ENCODE measurements around the gene CPSF4L.

The CPSF4L gene

DNA sequence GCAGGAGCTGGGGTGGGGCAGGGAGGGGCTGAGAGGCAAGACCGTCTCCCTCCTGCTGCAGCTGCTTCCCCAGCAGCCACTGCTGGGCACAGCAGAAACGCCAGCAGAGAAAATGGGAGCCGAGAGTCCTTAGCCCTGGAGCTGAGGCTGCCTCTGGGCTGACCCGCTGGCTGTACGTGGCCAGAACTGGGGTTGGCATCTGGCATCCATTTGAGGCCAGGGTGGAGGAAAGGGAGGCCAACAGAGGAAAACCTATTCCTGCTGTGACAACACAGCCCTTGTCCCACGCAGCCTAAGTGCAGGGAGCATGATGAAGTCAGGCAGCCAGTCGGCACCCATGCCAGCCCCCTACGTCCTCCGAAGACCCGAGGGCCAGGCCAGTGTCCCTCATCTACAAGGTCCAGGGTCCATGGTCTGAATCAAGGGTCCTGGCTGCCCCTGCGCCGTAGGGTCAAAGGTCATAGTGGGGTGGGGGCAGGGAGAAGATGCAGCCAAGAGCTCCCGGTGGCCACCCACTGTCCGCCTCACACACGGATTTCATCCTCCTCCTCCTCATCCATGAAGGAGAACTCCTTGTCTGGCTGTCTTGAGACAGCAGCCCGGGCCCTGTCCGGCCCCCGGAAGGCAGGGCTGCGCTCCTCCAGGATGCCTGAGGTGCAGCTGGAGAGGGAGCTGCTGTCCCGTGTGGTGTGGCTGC lies 23.4 kb upstream of the CPSF4L start:
- TF ChIP-seq POLR2A (IDR thresholded peaks at IDR 0.05; ENCODE audit: low read length) (no peak), GATA1 (IDR thresholded peaks at IDR 0.05; ENCODE audit: low read depth, low read length) (no peak)
- DNase-seq: no peak

DNA sequence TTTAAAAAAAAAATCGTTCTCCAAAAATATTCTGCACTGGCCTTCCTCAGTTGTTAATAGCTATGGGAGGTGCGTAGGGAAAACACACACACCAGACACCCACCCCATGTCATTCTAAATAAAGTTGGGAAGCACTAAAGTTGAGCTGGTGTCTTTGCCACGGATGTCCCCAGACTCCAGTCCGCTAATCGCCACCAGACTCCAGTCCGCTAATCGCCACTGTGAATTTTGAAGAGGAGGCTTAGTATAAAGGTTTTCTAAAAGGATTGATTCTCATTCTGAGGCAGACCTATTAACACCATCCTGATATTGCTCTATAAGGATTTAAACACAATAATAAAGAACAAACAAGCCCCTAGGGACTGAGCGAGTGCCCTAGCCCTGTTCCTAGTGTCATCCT lies 22.7 kb upstream of the CPSF4L start:
- no peak for DNase-seq
- TF ChIP-seq GATA1 (IDR thresholded peaks at IDR 0.05; ENCODE audit: low read depth, low read length) (no peak), POLR2A (IDR thresholded peaks at IDR 0.05; ENCODE audit: low read length) (no peak)

- DNase-seq: no peak
- TF ChIP-seq POLR2A (IDR thresholded peaks at IDR 0.05; ENCODE audit: low read length) (no peak), GATA1 (IDR thresholded peaks at IDR 0.05; ENCODE audit: low read depth, low read length) (no peak)
Measured at GRCh38 chr17:73283841-73284282, 22.2 kb upstream of the CPSF4L start.

DNA sequence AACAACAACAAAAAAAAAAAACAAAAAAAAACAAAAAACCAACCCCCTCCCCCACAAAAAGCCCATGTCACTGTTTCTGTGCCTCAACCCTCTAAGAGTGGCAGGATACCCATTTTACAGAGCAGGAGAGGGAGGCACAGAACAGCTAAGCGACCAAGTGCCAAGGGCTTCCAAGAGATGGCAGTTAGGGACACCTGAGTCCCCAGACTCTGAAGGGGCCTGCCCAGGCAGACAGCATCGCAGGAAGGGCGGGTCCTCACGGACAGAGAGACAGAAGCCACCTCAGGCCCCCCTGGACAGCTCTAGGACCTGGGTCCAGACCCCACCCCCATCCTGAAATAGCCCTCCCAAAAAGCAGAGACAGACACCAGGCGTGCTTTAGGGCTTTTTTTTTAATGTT lies 21.6 kb upstream of the CPSF4L start:
- TF ChIP-seq GATA1 (IDR thresholded peaks at IDR 0.05; ENCODE audit: low read depth, low read length) (no peak), POLR2A (IDR thresholded peaks at IDR 0.05; ENCODE audit: low read length) (no peak)
- DNase-seq: no peak

DNA sequence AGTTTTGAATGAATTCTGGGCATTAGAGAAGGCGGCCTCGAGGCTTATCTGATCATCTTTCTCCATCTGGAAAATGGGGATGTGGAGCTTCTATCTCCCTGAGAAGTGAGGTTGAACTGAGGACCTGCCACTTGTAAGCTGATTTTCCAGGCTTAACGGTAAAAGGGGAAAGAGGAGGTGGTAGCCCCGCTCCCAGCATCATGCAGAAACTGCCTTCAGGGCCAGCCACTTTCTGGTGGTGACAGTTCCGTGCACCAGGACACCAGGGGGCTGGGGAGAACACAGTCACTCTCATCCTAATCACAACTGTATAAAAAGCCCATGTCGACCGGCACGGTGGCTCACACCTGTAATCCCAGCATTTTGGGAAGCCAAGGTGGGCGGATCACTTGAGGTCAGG lies 20.9 kb upstream of the CPSF4L start:
- no peak for DNase-seq
- TF ChIP-seq POLR2A (IDR thresholded peaks at IDR 0.05; ENCODE audit: low read length) (no peak), GATA1 (IDR thresholded peaks at IDR 0.05; ENCODE audit: low read depth, low read length) (no peak)

DNA sequence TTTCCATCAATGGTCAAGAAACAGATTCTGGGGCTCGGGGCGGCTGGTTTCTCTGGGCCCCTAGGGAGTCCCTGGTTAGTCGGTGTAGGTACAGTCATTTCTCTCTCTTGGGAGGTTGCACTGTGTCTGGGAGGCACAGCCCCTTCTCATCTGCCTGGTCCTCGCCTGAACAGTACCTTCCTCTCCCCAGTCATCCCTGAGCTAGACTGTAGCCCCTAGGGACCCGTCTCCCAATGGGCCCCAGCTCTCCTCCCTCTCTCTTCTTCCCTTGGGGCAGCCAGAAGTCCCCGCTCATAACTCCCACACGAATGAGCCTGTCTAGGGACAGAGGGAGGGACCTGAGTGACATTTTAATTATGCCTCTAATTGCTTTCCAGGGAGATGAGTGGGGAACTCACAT lies 20.2 kb upstream of the CPSF4L start:
- DNase-seq: no peak
- TF ChIP-seq POLR2A (IDR thresholded peaks at IDR 0.05; ENCODE audit: low read length) (no peak), GATA1 (IDR thresholded peaks at IDR 0.05; ENCODE audit: low read depth, low read length) (no peak)

DNA sequence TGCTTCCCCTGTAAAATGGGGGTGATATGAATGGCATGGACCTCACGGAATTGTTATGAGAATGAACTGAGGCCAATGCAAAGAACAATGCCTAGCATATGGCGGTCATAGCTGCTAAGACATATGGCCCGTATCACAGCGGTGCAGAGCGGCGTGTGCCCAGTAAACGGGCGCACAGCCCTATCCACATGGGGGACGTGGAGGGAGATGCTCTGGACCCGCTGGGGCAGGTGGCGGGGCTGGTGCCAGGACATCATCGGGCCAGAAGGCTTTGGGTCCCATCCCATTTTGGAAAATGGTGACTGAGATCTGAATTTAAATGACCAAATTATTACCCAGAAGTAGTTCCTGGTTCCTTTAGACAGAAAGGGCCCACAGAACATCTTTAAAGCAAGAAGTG lies 18.5 kb upstream of the CPSF4L start:
- no peak for DNase-seq
- TF ChIP-seq POLR2A (IDR thresholded peaks at IDR 0.05; ENCODE audit: low read length) (no peak), GATA1 (IDR thresholded peaks at IDR 0.05; ENCODE audit: low read depth, low read length) (no peak)

DNA sequence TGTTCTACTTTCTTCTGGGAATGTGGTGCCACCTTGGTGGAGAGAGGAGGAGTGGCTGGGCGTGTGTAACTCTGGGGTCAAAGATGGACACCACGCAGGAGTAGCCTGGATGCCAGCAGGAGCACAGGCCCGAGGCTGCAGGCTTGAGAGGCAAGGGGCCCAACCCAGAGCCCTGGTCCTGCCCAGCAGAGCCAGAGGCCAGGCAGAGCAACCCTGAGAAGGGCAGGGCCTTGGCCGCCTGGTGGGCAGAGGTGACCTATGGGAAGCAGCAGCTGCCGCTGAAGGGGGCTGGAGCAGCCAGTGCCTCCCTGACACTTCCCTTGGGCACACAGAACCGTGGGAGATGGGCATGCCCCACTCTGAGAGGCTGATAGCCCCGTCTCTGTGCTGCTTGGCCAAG lies 18.0 kb upstream of the CPSF4L start:
- TF ChIP-seq GATA1 (IDR thresholded peaks at IDR 0.05; ENCODE audit: low read depth, low read length): no peak
- TF ChIP-seq POLR2A (IDR thresholded peaks at IDR 0.05; ENCODE audit: low read length): no peak
- no peak for DNase-seq

GRCh38 chr17:73278465-73279453 lies 17.1 kb upstream of the CPSF4L start:
- DNase-seq: peak in 1 of 2 experiments; percentile 38
- no peak for TF ChIP-seq POLR2A (IDR thresholded peaks at IDR 0.05; ENCODE audit: low read length)
- no peak for TF ChIP-seq GATA1 (IDR thresholded peaks at IDR 0.05; ENCODE audit: low read depth, low read length)

DNA sequence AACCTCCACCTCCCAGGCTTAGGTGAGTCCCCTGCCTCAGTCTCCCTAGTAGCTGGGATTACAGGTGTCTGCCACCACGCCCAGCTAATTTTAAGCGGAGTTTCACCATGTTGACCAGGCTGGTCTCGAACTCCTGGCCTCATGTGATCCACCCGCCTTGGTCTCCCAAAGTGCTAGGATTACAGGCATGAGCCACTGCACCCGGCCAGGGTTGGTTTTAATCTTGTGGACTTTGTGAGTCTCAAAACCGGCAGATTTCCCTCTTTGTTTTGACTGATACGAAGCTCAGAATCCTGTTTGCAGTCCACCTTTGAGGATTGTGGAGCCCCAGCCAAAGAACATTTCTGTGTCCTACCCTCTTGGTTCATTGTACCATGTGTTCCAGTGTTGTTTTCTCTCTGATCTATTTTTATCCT lies 16.4 kb upstream of the CPSF4L start:
- no peak for DNase-seq
- TF ChIP-seq POLR2A (IDR thresholded peaks at IDR 0.05; ENCODE audit: low read length): no peak
- no peak for TF ChIP-seq GATA1 (IDR thresholded peaks at IDR 0.05; ENCODE audit: low read depth, low read length)

DNA sequence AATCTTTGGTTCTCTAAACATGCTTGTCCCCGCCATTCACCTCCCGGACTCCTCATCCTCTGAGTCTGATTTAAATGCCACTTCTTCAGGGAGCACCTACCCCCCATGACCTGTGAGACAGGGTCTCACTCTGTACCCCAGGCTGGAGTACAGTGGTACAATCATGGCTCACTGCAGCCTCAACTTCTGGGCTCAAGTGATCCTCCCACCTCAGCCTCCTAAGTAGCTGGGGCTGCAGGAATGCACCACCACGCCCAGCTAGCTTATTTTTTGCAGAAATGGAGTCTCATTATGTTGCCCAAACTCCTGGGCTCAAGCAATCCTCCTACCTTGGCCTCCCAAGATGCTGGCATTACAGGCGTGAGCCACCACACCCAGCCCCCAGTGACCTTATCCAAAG lies 12.8 kb upstream of the CPSF4L start:
- TF ChIP-seq GATA1 (IDR thresholded peaks at IDR 0.05; ENCODE audit: low read depth, low read length): no peak
- no peak for TF ChIP-seq POLR2A (IDR thresholded peaks at IDR 0.05; ENCODE audit: low read length)
- DNase-seq: no peak

DNA sequence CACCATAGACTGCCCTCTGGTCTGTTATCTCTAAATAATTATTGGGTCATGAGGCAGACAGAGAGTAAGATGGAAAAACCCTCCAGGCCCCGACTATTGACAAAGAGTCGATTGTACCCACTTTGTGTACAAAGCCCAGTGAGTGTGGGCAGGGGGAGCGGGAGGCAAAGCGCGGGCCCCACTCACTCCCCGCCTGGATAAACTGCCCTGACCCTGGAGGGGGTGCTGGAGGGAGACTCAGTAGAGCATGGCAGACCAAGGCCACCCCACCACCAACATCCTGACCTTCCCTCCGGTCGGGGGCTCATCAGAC lies 11.2 kb upstream of the CPSF4L start:
- no peak for DNase-seq

GRCh38 chr17:73271072-73271471 lies 9.4 kb upstream of the CPSF4L start:
- no peak for DNase-seq
- TF ChIP-seq POLR2A (IDR thresholded peaks at IDR 0.05; ENCODE audit: low read length) (no peak), GATA1 (IDR thresholded peaks at IDR 0.05; ENCODE audit: low read depth, low read length) (no peak)

More for the DNA sequence above, 11.2 kb upstream of the CPSF4L start:
- TF ChIP-seq POLR2A (IDR thresholded peaks at IDR 0.05; ENCODE audit: low read length) (no peak), GATA1 (IDR thresholded peaks at IDR 0.05; ENCODE audit: low read depth, low read length) (no peak)

DNA sequence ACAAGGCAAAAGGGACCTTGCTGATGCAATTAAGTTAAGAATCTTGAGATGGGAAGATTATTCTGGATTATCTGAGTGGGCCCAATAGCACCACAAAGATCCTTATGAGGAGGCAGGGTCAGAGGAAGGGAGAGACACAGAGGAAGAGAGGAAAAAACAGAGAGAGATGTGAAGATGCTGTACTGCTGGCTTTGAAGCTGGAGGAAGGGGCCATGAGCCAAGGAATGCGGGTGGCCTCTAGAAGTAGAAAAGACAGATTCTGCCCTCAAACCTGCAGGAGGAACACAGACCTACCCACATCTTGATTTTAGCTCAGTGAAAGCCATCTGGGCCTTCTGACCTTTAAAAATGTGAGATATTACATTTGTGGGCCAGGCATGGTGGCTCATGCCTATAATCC lies 8.1 kb upstream of the CPSF4L start:
- DNase-seq: no peak

DNA sequence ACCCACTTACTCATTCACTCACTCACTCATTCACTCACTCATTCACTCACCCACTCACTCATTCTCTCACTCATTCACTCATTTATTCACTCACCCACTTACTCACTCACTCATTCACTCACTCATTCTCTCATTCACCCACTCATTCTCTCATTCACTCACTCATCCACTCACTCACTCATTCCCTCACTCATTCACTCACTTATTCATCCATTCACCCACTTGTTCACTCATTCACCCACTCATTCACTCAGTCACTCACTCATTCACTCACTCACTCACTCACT lies 7.6 kb upstream of the CPSF4L start:
- TF ChIP-seq GATA1 (IDR thresholded peaks at IDR 0.05; ENCODE audit: low read depth, low read length) (no peak), POLR2A (IDR thresholded peaks at IDR 0.05; ENCODE audit: low read length) (no peak)

More for the DNA sequence above, 8.1 kb upstream of the CPSF4L start:
- no peak for TF ChIP-seq GATA1 (IDR thresholded peaks at IDR 0.05; ENCODE audit: low read depth, low read length)

More for the DNA sequence above, 7.6 kb upstream of the CPSF4L start:
- no peak for DNase-seq
